K562 (cell line): ENCODE data around the gene FILIP1L. TPM values are rescaled to one million over a fixed set of nuclear protein-coding genes. Genes with fewer than 3 reads are reported as not detected.
"Not testable (repeated sequence)": the region's sequence is repeated elsewhere in the genome, so short reads cannot be mapped to it uniquely, and the experiment has no call there.

Experiments
- ATAC-seq: fragments of 200-7000 bp; cut with Tn5 transposase; 3 replicates; pipeline ENCODE4 v1.9.1; 2020; ENCODE audit warnings: moderate library complexity
- BruUV-seq: library from RNA; stranded (reverse); fragments of 400-500 nt; replicated peaks from 2 replicates; lab custom pipeline; 2021; lab: Mats Ljungman, UMichigan
- CTCF ChIA-PET: fragments of 300-600 bp; formaldehyde crosslinking; extraction: SDS; loops from one replicate; lab custom pipeline; 2021; ENCODE audit warnings: low intra/inter-chr PET ratio; lab: Yijun Ruan, JAX
- POLR2A ChIA-PET: fragments of 300-600, 350-650 bp; sonication (Branson Sonifier 250); formaldehyde crosslinking; extraction: SDS; loops from one replicate; lab custom pipeline; 2021; ENCODE audit warnings: antibody characterized with exemption, inconsistent platforms; lab: Yijun Ruan, JAX
- DNase-seq, 4 experiments: peaks; one replicate each; pipeline versions ENCODE4 v3.0.0 to v3.0.0-alpha.2; 2011 to 2018; ENCODE audit warnings: low spot score in 3 of 4, mixed read lengths in 3 of 4; ENCODE audit errors: extremely low read depth in 1 of 4
- FAIRE-seq: peaks from 2 replicates; lab custom pipeline; 2011; peaks lifted over from hg19 to GRCh38; lab: Jason Lieb, UNC
- H2AFZ ChIP-seq: 2 replicates; pipeline ENCODE4 v1.6.0; 2011; ENCODE audit warnings: low read depth, low read length, control low read depth, inconsistent platforms
- H3K27ac ChIP-seq: fragments of 200-600 bp; 3 replicates; pipeline ENCODE4 v1.8.0; 2011; ENCODE audit warnings: low read depth, mild to moderate bottlenecking, control low read depth, inconsistent platforms, low read length, moderate library complexity, mixed read lengths; ENCODE audit errors: extremely low read depth
- H3K27me3 ChIP-seq, 2 experiments: fragments of 300-600 bp in 1 of 2; 2 replicates in 1 of 2; 3 replicates in 1 of 2; pipeline versions ENCODE4 v1.6.0 to v1.8.0; 2011; ENCODE audit warnings: inconsistent platforms in 2 of 2, low read length in 2 of 2, mild to moderate bottlenecking in 1 of 2, mixed read lengths in 1 of 2, moderate library complexity in 1 of 2; ENCODE audit not compliant: control insufficient read depth in 2 of 2, insufficient read depth in 2 of 2
- H3K36me3 ChIP-seq: fragments of 300-600 bp; 3 replicates; pipeline ENCODE4 v1.8.0; 2011; ENCODE audit warnings: mild to moderate bottlenecking, low read length, inconsistent platforms; ENCODE audit not compliant: control insufficient read depth, insufficient read depth
- H3K4me1 ChIP-seq, 2 experiments: fragments of 200-600 bp in 1 of 2; replicated peaks in 1 of 2; 2 replicates in 1 of 2; 3 replicates in 1 of 2; pipeline versions ENCODE4 v1.5.1 to v1.8.0; 2011; ENCODE audit warnings: inconsistent platforms in 2 of 2, low read length in 2 of 2, mild to moderate bottlenecking in 1 of 2, mixed read lengths in 1 of 2, moderate library complexity in 1 of 2; ENCODE audit not compliant: control insufficient read depth in 2 of 2, insufficient read depth in 2 of 2
- H3K4me2 ChIP-seq: 2 replicates; pipeline ENCODE4 v1.6.1; 2011; ENCODE audit warnings: low read length, control low read depth, inconsistent platforms, mixed read lengths; ENCODE audit not compliant: insufficient read depth
- H3K4me3 ChIP-seq: fragments of 200-600 bp; sonication (generic), shearing (Covaris generic); 2 replicates; pipeline ENCODE4 v1.5.1; 2016; ENCODE audit warnings: control low read depth, inconsistent platforms
- H3K79me2 ChIP-seq: fragments of 200-600 bp; 3 replicates; pipeline ENCODE4 v1.8.0; 2011; ENCODE audit warnings: low read length, inconsistent platforms; ENCODE audit not compliant: control insufficient read depth, insufficient read depth
- H3K9ac ChIP-seq, 2 experiments: 2 replicates each; pipeline versions ENCODE4 v1.6.0 to v1.6.1; 2011; ENCODE audit warnings: low read depth in 2 of 2, low read length in 2 of 2, control low read depth in 1 of 2, inconsistent platforms in 1 of 2, mild to moderate bottlenecking in 1 of 2, mixed read lengths in 1 of 2; ENCODE audit not compliant: insufficient read depth in 1 of 2
- H3K9me1 ChIP-seq: one replicate; pipeline ENCODE4 v1.6.0; 2011; ENCODE audit warnings: inconsistent platforms, mild to moderate bottlenecking, low read length, moderate library complexity; ENCODE audit not compliant: control insufficient read depth, insufficient read depth
- H3K9me3 ChIP-seq: replicated peaks from 2 replicates; pipeline ENCODE4 v1.5.1; 2011; ENCODE audit warnings: low read depth, low read length, inconsistent platforms; ENCODE audit not compliant: control insufficient read depth, insufficient read depth
- H4K20me1 ChIP-seq: replicated peaks from 2 replicates; pipeline ENCODE4 v1.6.1; 2011; ENCODE audit warnings: low read length, inconsistent platforms, mixed read lengths; ENCODE audit not compliant: control insufficient read depth, insufficient read depth
- EP300 ChIP-seq: IDR thresholded peaks from 2 replicates; pipeline ENCODE4 v1.6.1; 2012; ENCODE audit warnings: low read length, improper control_type of control experiment
- HCFC1 ChIP-seq: IDR thresholded peaks from 2 replicates; pipeline ENCODE4 v1.6.1; 2012; ENCODE audit warnings: low read depth, low read length, improper control_type of control experiment
- SREBF2 ChIP-seq: sonication (generic); formaldehyde crosslinking; IDR thresholded peaks from 2 replicates; pipeline ENCODE4 v1.4.0; 2020; ENCODE audit warnings: mild to moderate bottlenecking, missing genetic modification reagents
- STAT5B ChIP-seq: fragments of 250-450 bp; sonication (Bioruptor Pico); IDR thresholded peaks from 2 replicates; pipeline ENCODE4 v1.8.0; 2021; ENCODE audit warnings: mild to moderate bottlenecking, inconsistent platforms
- TCF7 ChIP-seq: sonication (generic); IDR thresholded peaks from 2 replicates; pipeline ENCODE4 v1.6.1; 2016; ENCODE audit warnings: antibody characterized with exemption, borderline replicate concordance
- ZFP1 ChIP-seq: fragments of 450-650 bp; formaldehyde crosslinking; IDR thresholded peaks from 2 replicates; pipeline ENCODE4 v1.4.0; 2020; ENCODE audit warnings: mild to moderate bottlenecking, mixed read lengths
- ZNF146 ChIP-seq: IDR thresholded peaks from one replicate; pipeline ENCODE4 v1.6.1; 2018; ENCODE audit warnings: missing compliant biosample characterization; ENCODE audit not compliant: unreplicated experiment
- WGBS: fragments of 100-300 bp; shearing (Covaris generic); methylation state at CpG from one replicate; pipeline ENCODE4 v1.1.6; 2016; ENCODE audit warnings: low coverage, mixed read lengths; ENCODE audit not compliant: insufficient coverage; ENCODE audit errors: missing lambda C conversion rate; 5-methylcytosine and 5-hydroxymethylcytosine counted together
- in situ Hi-C: fragments of 300-500 bp; cut with MboI; formaldehyde crosslinking; loops from 4 replicates; pipeline ENCODE4 v1.15.0; 2018; ENCODE audit warnings: inconsistent platforms, mixed read lengths
- intact Hi-C: fragments of 100-400 bp; cut with micrococcal nuclease; formaldehyde crosslinking; loops from 2 replicates; pipeline ENCODE4 v1.14.2; 2022
- polyA plus RNA-seq, 8 experiments: library from polyadenylated mRNA; depleted of rRNA in 4 of 8; stranded (reverse) in 5 of 8; unstranded in 3 of 8; fragments of >200 nt; fragmentation: Nextera tagmentation in 2 of 8; fragmentation: Illumina TruSeq in 1 of 8; extraction: Ambion mirVana in 2 of 8; extraction: Trizol in 1 of 8; gene quantifications; 2 replicates each; pipeline versions ENCODE4 v1.2.1 to v1.2.3, GENCODE V29; 2011 to 2014; ENCODE audit warnings: inconsistent platforms in 1 of 8, missing spikeins in 1 of 8
- total RNA-seq, 7 experiments: library from RNA; depleted of rRNA in 6 of 7; stranded (reverse); fragments of >200 nt in 6 of 7; fragmentation: Illumina TruSeq in 2 of 7; extraction: Trizol in 2 of 7; gene quantifications; 2 replicates each; pipeline versions ENCODE4 v1.2.1 to v1.2.3, GENCODE V29; 2011 to 2021; ENCODE audit warnings: low replicate concordance in 1 of 7
- TF ChIP-seq, protein P1 (sequence below): fragments of 450-650 bp; IDR thresholded peaks from 2 replicates; pipeline ENCODE4 v1.6.1; 2018; ENCODE audit warnings: mild to moderate bottlenecking, low read depth; ENCODE audit not compliant: partially characterized antibody
- TF ChIP-seq, protein P2 (sequence below): fragments of 250-450 bp; sonication (Bioruptor Pico); IDR thresholded peaks from 2 replicates; pipeline ENCODE4 v1.8.0; 2022; ENCODE audit warnings: inconsistent platforms
- TF ChIP-seq, protein P3 (sequence below): sonication (generic); formaldehyde crosslinking; IDR thresholded peaks from 2 replicates; pipeline ENCODE4 v1.8.1; 2022; ENCODE audit warnings: missing genetic modification reagents

FILIP1L gene
- total and polyA plus RNA-seq, 9 of the 15 experiments (the other 6 are each of a cell fraction or from before 2014, with no cell fraction given), result 0.50 to 2.1 (median 1.1) TPM

DNA sequence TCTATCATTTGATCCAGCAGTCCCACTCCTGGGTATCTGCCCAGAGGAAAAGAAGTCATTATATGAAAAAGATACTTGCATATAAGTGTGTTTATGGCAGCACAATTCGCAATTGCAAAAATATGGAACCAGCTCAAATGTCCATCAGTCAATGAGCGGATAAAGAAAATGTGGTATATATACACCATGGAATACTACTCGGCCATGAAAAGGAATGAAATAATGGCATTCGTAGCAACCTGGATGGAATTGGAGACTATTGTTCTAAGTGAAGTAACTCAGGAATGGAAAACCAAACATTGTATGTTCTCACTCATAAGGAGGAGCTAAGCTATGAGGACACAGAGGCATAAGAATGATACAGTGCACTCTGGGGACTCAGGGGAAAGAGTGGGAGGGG is 272.4 kb downstream of the FILIP1L start:
- WGBS, result 97% methylated on average over 4 of the region's 4 CpGs

DNA sequence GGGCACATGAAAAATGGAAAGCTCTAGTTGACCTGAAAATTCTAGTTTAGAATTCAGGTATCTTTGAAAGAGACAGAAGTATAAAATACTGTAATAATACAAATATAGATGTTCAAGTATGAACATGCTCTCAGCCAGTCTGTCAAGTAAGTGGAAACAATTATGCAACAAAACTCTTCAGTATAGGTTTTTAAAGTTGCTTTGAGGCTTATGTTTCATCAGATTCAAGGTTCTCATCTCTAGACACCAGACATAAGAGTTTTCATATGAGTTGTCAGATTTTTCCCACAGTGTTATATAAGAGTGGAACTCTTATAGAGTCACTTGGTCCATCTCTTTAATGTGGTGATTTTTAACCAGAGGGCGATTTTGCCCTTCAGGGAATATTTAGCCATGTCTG is 274.7 kb downstream of the FILIP1L start:
- no peak for FAIRE-seq
- Histone ChIP-seq H3K4me1 (no peaks in the 10 kb centered on the region; a peak in 1 of 5 replicates), H3K36me3 (no peaks in the 10 kb centered on the region), H3K4me3 (no peak overlapping the region), H3K9me1 (no peaks in the 10 kb centered on the region), H3K27me3 (no peaks in the 10 kb centered on the region), H3K4me2 (no peak overlapping the region), H3K27ac (no peak overlapping the region), H4K20me1 (no peaks in the 10 kb centered on the region), H3K9ac (no peak overlapping the region), H3K79me2 (peaks cover 59% of the 10 kb centered on the region)
- no peak for ATAC-seq
- no peak for DNase-seq
- BruUV-seq, result no TSS peak
- ChIA-PET POLR2A (no interaction called here), CTCF (no interaction called here)
- WGBS, result 46% methylated on average over 1 of the region's 1 CpG
- intact Hi-C loops, result loop anchor here (5.0 to 10.0 kb wide), 2 partner anchors 83 to 165 kb away; no protein-coding TSS in a partner anchor
- TF ChIP-seq SREBF2 (CRISPR knock-in tag) (no peak), HCFC1 (no peak), EP300 (no peak), ZFP1 (CRISPR knock-in tag) (no peak), STAT5B (CRISPR knock-in tag) (no peak), TCF7 (no peak)
- TF ChIP-seq, protein P1, sequence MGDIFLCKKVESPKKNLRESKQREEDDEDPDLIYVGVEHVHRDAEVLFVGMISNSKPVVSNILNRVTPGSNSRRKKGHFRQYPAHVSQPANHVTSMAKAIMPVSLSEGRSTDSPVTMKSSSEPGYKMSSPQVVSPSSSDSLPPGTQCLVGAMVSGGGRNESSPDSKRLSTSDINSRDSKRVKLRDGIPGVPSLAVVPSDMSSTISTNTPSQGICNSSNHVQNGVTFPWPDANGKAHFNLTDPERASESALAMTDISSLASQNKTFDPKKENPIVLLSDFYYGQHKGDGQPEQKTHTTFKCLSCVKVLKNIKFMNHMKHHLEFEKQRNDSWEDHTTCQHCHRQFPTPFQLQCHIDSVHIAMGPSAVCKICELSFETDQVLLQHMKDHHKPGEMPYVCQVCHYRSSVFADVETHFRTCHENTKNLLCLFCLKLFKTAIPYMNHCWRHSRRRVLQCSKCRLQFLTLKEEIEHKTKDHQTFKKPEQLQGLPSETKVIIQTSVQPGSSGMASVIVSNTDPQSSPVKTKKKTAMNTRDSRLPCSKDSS, result no peak
- TF ChIP-seq, protein P2, sequence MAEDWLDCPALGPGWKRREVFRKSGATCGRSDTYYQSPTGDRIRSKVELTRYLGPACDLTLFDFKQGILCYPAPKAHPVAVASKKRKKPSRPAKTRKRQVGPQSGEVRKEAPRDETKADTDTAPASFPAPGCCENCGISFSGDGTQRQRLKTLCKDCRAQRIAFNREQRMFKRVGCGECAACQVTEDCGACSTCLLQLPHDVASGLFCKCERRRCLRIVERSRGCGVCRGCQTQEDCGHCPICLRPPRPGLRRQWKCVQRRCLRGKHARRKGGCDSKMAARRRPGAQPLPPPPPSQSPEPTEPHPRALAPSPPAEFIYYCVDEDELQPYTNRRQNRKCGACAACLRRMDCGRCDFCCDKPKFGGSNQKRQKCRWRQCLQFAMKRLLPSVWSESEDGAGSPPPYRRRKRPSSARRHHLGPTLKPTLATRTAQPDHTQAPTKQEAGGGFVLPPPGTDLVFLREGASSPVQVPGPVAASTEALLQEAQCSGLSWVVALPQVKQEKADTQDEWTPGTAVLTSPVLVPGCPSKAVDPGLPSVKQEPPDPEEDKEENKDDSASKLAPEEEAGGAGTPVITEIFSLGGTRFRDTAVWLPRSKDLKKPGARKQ (CRISPR knock-in tag), result no peak
- TF ChIP-seq, protein P3, sequence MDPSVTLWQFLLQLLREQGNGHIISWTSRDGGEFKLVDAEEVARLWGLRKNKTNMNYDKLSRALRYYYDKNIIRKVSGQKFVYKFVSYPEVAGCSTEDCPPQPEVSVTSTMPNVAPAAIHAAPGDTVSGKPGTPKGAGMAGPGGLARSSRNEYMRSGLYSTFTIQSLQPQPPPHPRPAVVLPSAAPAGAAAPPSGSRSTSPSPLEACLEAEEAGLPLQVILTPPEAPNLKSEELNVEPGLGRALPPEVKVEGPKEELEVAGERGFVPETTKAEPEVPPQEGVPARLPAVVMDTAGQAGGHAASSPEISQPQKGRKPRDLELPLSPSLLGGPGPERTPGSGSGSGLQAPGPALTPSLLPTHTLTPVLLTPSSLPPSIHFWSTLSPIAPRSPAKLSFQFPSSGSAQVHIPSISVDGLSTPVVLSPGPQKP (CRISPR knock-in tag), result no peak
- TF ChIP-seq, all 486 proteins: peak for 0
- Histone ChIP-seq H3K9me3 (no peaks in the 10 kb centered on the region), H2AFZ (no peak overlapping the region)
- in situ Hi-C loops, result loop anchor here (25.0 kb wide), 2 partner anchors 223 to 773 kb away; partner anchors contain the start of gene ADGRG7

More for the DNA sequence above, 272.4 kb downstream of the FILIP1L start:
- H3K4me3 ChIP-seq, BruUV-seq, ATAC-seq, CTCF ChIA-PET, H3K4me2 ChIP-seq, POLR2A ChIA-PET, H4K20me1 ChIP-seq, H3K27me3 ChIP-seq, H3K4me1 ChIP-seq, H3K36me3 ChIP-seq, H2AFZ ChIP-seq, H3K27ac ChIP-seq, DNase-seq, FAIRE-seq, H3K9ac ChIP-seq, H3K9me1 ChIP-seq, H3K9me3 ChIP-seq: not testable (repeated sequence)
- peaks cover 58% of the 10 kb centered on the region for H3K79me2 ChIP-seq
- in situ Hi-C loops (loop anchor here (25.0 kb wide), 2 partner anchors 220 to 770 kb away; partner anchors contain the start of gene ADGRG7), intact Hi-C loops (loop anchor here (5.0 to 10.0 kb wide), 2 partner anchors 80 to 163 kb away; no protein-coding TSS in a partner anchor)
- TF ChIP-seq ZNF146 (CRISPR knock-in tag), result peak; percentile 54
